ENCODE data around the gene APOA4.

APOA4 gene

GRCh38 chr11:116853461-116854073, 30.5 kb upstream of the APOA4 start (continued):
- no peak for TF ChIP-seq ZFP41 (tag by site-specific recombination; IDR thresholded peaks at IDR 0.05; ENCODE audit: borderline replicate concordance)
- peak; percentile 99 for TF ChIP-seq OSR2 (tag by site-specific recombination; IDR thresholded peaks at IDR 0.05)
- TF ChIP-seq ZNF707 (tag by site-specific recombination; IDR thresholded peaks at IDR 0.05), result no peak
- no peak for TF ChIP-seq TCF7L2 (IDR thresholded peaks at IDR 0.05; ENCODE audit: borderline replicate concordance, low read depth, low read length)
- TF ChIP-seq ZSCAN16 (tag by site-specific recombination; IDR thresholded peaks at IDR 0.05), result no peak; the same call in 1 of the 2 replicates
- no peak for TF ChIP-seq ZNF16 (tag by site-specific recombination; IDR thresholded peaks at IDR 0.05; ENCODE audit: low read depth)
- no peak for TF ChIP-seq ZNF114 (tag by site-specific recombination; IDR thresholded peaks at IDR 0.05)
- TF ChIP-seq, protein P1, sequence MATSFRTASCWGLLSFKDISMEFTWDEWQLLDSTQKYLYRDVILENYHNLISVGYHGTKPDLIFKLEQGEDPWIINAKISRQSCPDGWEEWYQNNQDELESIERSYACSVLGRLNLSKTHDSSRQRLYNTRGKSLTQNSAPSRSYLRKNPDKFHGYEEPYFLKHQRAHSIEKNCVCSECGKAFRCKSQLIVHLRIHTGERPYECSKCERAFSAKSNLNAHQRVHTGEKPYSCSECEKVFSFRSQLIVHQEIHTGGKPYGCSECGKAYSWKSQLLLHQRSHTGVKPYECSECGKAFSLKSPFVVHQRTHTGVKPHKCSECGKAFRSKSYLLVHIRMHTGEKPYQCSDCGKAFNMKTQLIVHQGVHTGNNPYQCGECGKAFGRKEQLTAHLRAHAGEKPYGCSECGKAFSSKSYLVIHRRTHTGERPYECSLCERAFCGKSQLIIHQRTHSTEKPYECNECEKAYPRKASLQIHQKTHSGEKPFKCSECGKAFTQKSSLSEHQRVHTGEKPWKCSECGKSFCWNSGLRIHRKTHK (tag by site-specific recombination; IDR thresholded peaks at IDR 0.05), result no peak
- no peak for TF ChIP-seq ZNF37A (tag by site-specific recombination; IDR thresholded peaks at IDR 0.05)
- no peak for TF ChIP-seq ZNF777 (tag by site-specific recombination; IDR thresholded peaks at IDR 0.05; ENCODE audit: borderline replicate concordance)
- TF ChIP-seq, protein P2, sequence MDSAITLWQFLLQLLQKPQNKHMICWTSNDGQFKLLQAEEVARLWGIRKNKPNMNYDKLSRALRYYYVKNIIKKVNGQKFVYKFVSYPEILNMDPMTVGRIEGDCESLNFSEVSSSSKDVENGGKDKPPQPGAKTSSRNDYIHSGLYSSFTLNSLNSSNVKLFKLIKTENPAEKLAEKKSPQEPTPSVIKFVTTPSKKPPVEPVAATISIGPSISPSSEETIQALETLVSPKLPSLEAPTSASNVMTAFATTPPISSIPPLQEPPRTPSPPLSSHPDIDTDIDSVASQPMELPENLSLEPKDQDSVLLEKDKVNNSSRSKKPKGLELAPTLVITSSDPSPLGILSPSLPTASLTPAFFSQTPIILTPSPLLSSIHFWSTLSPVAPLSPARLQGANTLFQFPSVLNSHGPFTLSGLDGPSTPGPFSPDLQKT (IDR thresholded peaks at IDR 0.05; ENCODE audit: borderline replicate concordance, low read depth, low read length), result no peak
- TF ChIP-seq ZNF560 (tag by site-specific recombination; IDR thresholded peaks at IDR 0.05; ENCODE audit: borderline replicate concordance), result no peak
- no peak for TF ChIP-seq ZNF266 (tag by site-specific recombination; IDR thresholded peaks at IDR 0.05; ENCODE audit: low read depth)
- no peak for TF ChIP-seq ZNF239 (tag by site-specific recombination; IDR thresholded peaks at IDR 0.05)
- TF ChIP-seq FEZF1 (tag by site-specific recombination; IDR thresholded peaks at IDR 0.05), result peak; percentile 99
- TF ChIP-seq ZNF404 (tag by site-specific recombination; IDR thresholded peaks at IDR 0.05), result no peak
- no peak for TF ChIP-seq ZNF280D (tag by site-specific recombination; IDR thresholded peaks at IDR 0.05)
- TF ChIP-seq ZNF112 (tag by site-specific recombination; IDR thresholded peaks at IDR 0.05), result no peak
- TF ChIP-seq ZFP69B (tag by site-specific recombination; IDR thresholded peaks at IDR 0.05), result 0 out of 2 replicates have a peak, but pooled peaks have one; percentile 35
- TF ChIP-seq, protein P3, sequence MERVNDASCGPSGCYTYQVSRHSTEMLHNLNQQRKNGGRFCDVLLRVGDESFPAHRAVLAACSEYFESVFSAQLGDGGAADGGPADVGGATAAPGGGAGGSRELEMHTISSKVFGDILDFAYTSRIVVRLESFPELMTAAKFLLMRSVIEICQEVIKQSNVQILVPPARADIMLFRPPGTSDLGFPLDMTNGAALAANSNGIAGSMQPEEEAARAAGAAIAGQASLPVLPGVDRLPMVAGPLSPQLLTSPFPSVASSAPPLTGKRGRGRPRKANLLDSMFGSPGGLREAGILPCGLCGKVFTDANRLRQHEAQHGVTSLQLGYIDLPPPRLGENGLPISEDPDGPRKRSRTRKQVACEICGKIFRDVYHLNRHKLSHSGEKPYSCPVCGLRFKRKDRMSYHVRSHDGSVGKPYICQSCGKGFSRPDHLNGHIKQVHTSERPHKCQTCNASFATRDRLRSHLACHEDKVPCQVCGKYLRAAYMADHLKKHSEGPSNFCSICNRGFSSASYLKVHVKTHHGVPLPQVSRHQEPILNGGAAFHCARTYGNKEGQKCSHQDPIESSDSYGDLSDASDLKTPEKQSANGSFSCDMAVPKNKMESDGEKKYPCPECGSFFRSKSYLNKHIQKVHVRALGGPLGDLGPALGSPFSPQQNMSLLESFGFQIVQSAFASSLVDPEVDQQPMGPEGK (tag by site-specific recombination; IDR thresholded peaks at IDR 0.05), result no peak
- peak; percentile 59 for TF ChIP-seq ZNF146 (tag by site-specific recombination; IDR thresholded peaks at IDR 0.05)
- no peak for TF ChIP-seq MEIS1 (CRISPR knock-in tag; IDR thresholded peaks at IDR 0.05; ENCODE audit: borderline replicate concordance)
- no peak for TF ChIP-seq ZNF521 (tag by site-specific recombination; IDR thresholded peaks at IDR 0.05)
- TF ChIP-seq ZNF664 (tag by site-specific recombination; IDR thresholded peaks at IDR 0.05), result no peak
- no peak for TF ChIP-seq ZNF776 (tag by site-specific recombination; IDR thresholded peaks at IDR 0.05; ENCODE audit: borderline replicate concordance)
- TF ChIP-seq ZNF19 (tag by site-specific recombination; IDR thresholded peaks at IDR 0.05; ENCODE audit: low read depth), result no peak
- no peak for TF ChIP-seq ZNF132 (tag by site-specific recombination; IDR thresholded peaks at IDR 0.05; ENCODE audit: borderline replicate concordance)
- TF ChIP-seq ZNF514 (tag by site-specific recombination; IDR thresholded peaks at IDR 0.05), result no peak
- TF ChIP-seq ZNF175 (tag by site-specific recombination; IDR thresholded peaks at IDR 0.05), result no peak
- TF ChIP-seq, protein P4, sequence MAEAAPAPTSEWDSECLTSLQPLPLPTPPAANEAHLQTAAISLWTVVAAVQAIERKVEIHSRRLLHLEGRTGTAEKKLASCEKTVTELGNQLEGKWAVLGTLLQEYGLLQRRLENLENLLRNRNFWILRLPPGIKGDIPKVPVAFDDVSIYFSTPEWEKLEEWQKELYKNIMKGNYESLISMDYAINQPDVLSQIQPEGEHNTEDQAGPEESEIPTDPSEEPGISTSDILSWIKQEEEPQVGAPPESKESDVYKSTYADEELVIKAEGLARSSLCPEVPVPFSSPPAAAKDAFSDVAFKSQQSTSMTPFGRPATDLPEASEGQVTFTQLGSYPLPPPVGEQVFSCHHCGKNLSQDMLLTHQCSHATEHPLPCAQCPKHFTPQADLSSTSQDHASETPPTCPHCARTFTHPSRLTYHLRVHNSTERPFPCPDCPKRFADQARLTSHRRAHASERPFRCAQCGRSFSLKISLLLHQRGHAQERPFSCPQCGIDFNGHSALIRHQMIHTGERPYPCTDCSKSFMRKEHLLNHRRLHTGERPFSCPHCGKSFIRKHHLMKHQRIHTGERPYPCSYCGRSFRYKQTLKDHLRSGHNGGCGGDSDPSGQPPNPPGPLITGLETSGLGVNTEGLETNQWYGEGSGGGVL (tag by site-specific recombination; IDR thresholded peaks at IDR 0.05), result no peak
- no peak for TF ChIP-seq ZNF626 (tag by site-specific recombination; IDR thresholded peaks at IDR 0.05)
- no peak for TF ChIP-seq ZNF837 (tag by site-specific recombination; IDR thresholded peaks at IDR 0.05)
- peak; percentile 96 for TF ChIP-seq GFI1B (tag by site-specific recombination; IDR thresholded peaks at IDR 0.05)
